ENCODE data around the gene STK25. TPM values are rescaled to one million over a fixed set of nuclear protein-coding genes. Genes with fewer than 3 reads are reported as not detected.

The STK25 gene
- total and polyA plus RNA-seq, 2 donors (not counting 1 experiment from before 2014, with no cell fraction given), result 183 to 378 TPM

Small RNA genes lying within 50 kb of the gene (small RNA-seq; reads per million reads assigned to genes)
- gene MIR3133 (ENCODE audit: insufficient read length, low read depth, low replicate concordance), result not detected

Other genes starting within 250 kb of the STK25 start
- 127 and 153 TPM in 2 replicates for gene HDLBP, start 192.9 kb downstream of the STK25 start, total RNA-seq
- 54.7 and 55.1 TPM in 2 replicates for gene HDLBP, start 192.9 kb downstream of the STK25 start, polyA plus RNA-seq
- 270 and 305 TPM in 2 replicates for gene SEPTIN2, start 192.7 kb downstream of the STK25 start, total RNA-seq
- 71.8 and 152 TPM in 2 replicates for gene SEPTIN2, start 192.7 kb downstream of the STK25 start, polyA plus RNA-seq
- 114 and 151 TPM in 2 replicates for gene FARP2, start 152.3 kb downstream of the STK25 start, total RNA-seq
- gene FARP2, start 152.3 kb downstream of the STK25 start, polyA plus RNA-seq, result 37.1 and 52.6 TPM in 2 replicates
- gene BOK, start 50.2 kb upstream of the STK25 start, total RNA-seq, result 0.10 TPM in 2 replicates
- 0.12 and 0.22 TPM in 2 replicates for gene BOK, start 50.2 kb upstream of the STK25 start, polyA plus RNA-seq
- gene THAP4, start 128.6 kb upstream of the STK25 start, total RNA-seq, result 26.5 and 29.9 TPM in 2 replicates
- gene THAP4, start 128.6 kb upstream of the STK25 start, polyA plus RNA-seq, result 26.8 and 41.0 TPM in 2 replicates
- gene ATG4B, start 129.1 kb upstream of the STK25 start, total RNA-seq, result 130 and 145 TPM in 2 replicates
- gene ATG4B, start 129.1 kb upstream of the STK25 start, polyA plus RNA-seq, result 130 and 161 TPM in 2 replicates
- gene DTYMK, start 178.2 kb upstream of the STK25 start, total RNA-seq, result 20.7 and 26.3 TPM in 2 replicates
- 16.3 and 19.5 TPM in 2 replicates for gene DTYMK, start 178.2 kb upstream of the STK25 start, polyA plus RNA-seq
- gene ING5, start 193.5 kb upstream of the STK25 start, total RNA-seq, result 82.9 and 91.1 TPM in 2 replicates
- gene ING5, start 193.5 kb upstream of the STK25 start, polyA plus RNA-seq, result 70.7 and 75.9 TPM in 2 replicates
- gene D2HGDH, start 226.0 kb upstream of the STK25 start, total RNA-seq, result 57.1 and 67.7 TPM in 2 replicates
- gene D2HGDH, start 226.0 kb upstream of the STK25 start, polyA plus RNA-seq, result 44.0 and 64.5 TPM in 2 replicates